H1 (cell line): ENCODE measurements around the gene CREB3L4.

Source experiments
- BCL11A ChIP-seq, 2 experiments: IDR thresholded peaks; one replicate each; pipeline ENCODE4 v1.6.1; 2011; ENCODE audit warnings: low read depth in 2 of 2, low read length in 2 of 2, mild to moderate bottlenecking in 2 of 2
- CEBPB ChIP-seq: IDR thresholded peaks from 2 replicates; pipeline ENCODE4 v1.6.1; 2012; ENCODE audit warnings: low read depth, low read length
- EZH2 ChIP-seq: fragments of 200-600 bp; sonication (generic); IDR thresholded peaks from 2 replicates; pipeline ENCODE4 v1.7.1; 2012; ENCODE audit warnings: low read depth, mild to moderate bottlenecking, moderate library complexity, low read length, inconsistent platforms; ENCODE audit not compliant: severe bottlenecking
- GABPA ChIP-seq: IDR thresholded peaks from 2 replicates; pipeline ENCODE4 v1.6.1; 2011; ENCODE audit warnings: mild to moderate bottlenecking, low read length, moderate library complexity, borderline replicate concordance; ENCODE audit not compliant: insufficient read depth
- JUN ChIP-seq: IDR thresholded peaks from 2 replicates; pipeline ENCODE4 v1.6.1; 2011; ENCODE audit warnings: low read depth, mild to moderate bottlenecking, improper control_type of control experiment, low read length
- MAFK ChIP-seq: IDR thresholded peaks from 2 replicates; pipeline ENCODE4 v1.6.1; 2012; ENCODE audit warnings: low read depth, mild to moderate bottlenecking, improper control_type of control experiment, low read length
- POLR2A ChIP-seq, 2 experiments: IDR thresholded peaks; 1 replicate in 1 of 2; 2 replicates in 1 of 2; pipeline ENCODE4 v1.6.1; 2011; ENCODE audit warnings: low read depth in 2 of 2, low read length in 2 of 2, mild to moderate bottlenecking in 2 of 2; ENCODE audit errors: control extremely low read depth in 1 of 2
- POLR2AphosphoS5 ChIP-seq: IDR thresholded peaks from 2 replicates; pipeline ENCODE4 v1.6.1; 2011; ENCODE audit warnings: low read depth, low read length
- RFX5 ChIP-seq: IDR thresholded peaks from 2 replicates; pipeline ENCODE4 v1.6.1; 2011; ENCODE audit warnings: low read depth, low read length, improper control_type of control experiment, borderline replicate concordance
- RXRA ChIP-seq: IDR thresholded peaks from 2 replicates; pipeline ENCODE4 v1.6.1; 2011; ENCODE audit warnings: low read depth, mild to moderate bottlenecking, low read length, moderate library complexity; ENCODE audit not compliant: insufficient read depth
- TAF1 ChIP-seq: IDR thresholded peaks from 2 replicates; pipeline ENCODE4 v1.6.1; 2011; ENCODE audit warnings: mild to moderate bottlenecking, low read depth, low read length
- TF ChIP-seq, protein P1 (sequence below), 3 experiments: IDR thresholded peaks; 1 replicate in 2 of 3; 2 replicates in 1 of 3; pipeline versions ENCODE4 v1.5.1 to v1.6.1; 2011; ENCODE audit warnings: low read length in 3 of 3, mild to moderate bottlenecking in 3 of 3, inconsistent platforms in 2 of 3, low read depth in 1 of 3, moderate library complexity in 1 of 3; ENCODE audit not compliant: insufficient read depth in 1 of 3; ENCODE audit errors: control extremely low read depth in 1 of 3
- TF ChIP-seq, protein P2 (sequence below): IDR thresholded peaks from 2 replicates; pipeline ENCODE4 v1.6.1; 2011; ENCODE audit warnings: low read length, improper control_type of control experiment

DNA sequence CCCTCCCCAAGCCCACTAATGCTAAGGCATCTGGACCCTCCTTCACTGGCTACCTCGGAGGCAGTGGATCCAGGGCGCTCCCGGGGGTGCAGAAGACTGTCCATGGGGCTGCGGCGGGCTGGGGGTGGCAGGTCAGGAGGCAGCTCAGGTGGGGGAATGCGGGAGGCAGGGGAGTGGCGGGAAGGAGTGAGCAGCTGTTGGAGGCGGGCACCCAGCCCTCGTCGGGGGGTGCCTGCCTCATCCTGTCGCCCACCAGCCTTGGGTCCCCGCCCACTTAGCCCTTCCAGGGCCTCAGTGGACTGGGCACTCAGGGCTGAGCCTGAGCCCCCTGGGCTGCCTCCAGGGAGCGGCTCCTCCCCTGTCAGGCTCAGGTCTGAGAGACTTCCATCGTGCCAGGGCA, 34.3 kb upstream of the CREB3L4 start:
- TF ChIP-seq, protein P1, sequence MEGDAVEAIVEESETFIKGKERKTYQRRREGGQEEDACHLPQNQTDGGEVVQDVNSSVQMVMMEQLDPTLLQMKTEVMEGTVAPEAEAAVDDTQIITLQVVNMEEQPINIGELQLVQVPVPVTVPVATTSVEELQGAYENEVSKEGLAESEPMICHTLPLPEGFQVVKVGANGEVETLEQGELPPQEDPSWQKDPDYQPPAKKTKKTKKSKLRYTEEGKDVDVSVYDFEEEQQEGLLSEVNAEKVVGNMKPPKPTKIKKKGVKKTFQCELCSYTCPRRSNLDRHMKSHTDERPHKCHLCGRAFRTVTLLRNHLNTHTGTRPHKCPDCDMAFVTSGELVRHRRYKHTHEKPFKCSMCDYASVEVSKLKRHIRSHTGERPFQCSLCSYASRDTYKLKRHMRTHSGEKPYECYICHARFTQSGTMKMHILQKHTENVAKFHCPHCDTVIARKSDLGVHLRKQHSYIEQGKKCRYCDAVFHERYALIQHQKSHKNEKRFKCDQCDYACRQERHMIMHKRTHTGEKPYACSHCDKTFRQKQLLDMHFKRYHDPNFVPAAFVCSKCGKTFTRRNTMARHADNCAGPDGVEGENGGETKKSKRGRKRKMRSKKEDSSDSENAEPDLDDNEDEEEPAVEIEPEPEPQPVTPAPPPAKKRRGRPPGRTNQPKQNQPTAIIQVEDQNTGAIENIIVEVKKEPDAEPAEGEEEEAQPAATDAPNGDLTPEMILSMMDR (IDR thresholded peaks at IDR 0.05; ENCODE audit: control extremely low read depth in 1 of 3, insufficient read depth in 1 of 3, low read depth in 1 of 3, low read length in 3 of 3), result no peak
- TF ChIP-seq EZH2 (no peak), RXRA (no peak), GABPA (no peak), BCL11A (IDR thresholded peaks at IDR 0.05; ENCODE audit: low read depth in 2 of 2, low read length in 2 of 2) (no peak), CEBPB (no peak), MAFK (no peak), TAF1 (no peak), POLR2A (IDR thresholded peaks at IDR 0.05; ENCODE audit: control extremely low read depth in 1 of 2, low read depth in 2 of 2, low read length in 2 of 2) (no peak), JUN (no peak), POLR2AphosphoS5 (no peak), RFX5 (no peak)
- TF ChIP-seq, protein P2, sequence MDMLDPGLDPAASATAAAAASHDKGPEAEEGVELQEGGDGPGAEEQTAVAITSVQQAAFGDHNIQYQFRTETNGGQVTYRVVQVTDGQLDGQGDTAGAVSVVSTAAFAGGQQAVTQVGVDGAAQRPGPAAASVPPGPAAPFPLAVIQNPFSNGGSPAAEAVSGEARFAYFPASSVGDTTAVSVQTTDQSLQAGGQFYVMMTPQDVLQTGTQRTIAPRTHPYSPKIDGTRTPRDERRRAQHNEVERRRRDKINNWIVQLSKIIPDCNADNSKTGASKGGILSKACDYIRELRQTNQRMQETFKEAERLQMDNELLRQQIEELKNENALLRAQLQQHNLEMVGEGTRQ, result no peak
